H9 (cell line): ENCODE data around the gene GUCY1A1. TPM values are rescaled to one million over a fixed set of nuclear protein-coding genes. Genes with fewer than 3 reads are reported as not detected.

ENCODE experiments used
- DNase-seq: peaks from one replicate; pipeline ENCODE4 v3.0.0-alpha.2; 2017
- H2AFZ ChIP-seq: one replicate; pipeline ENCODE4 v1.6.1; 2013; ENCODE audit warnings: mild to moderate bottlenecking, low read length, control low read depth, moderate library complexity
- H2AK5ac ChIP-seq: 2 replicates; pipeline ENCODE4 v1.6.1; 2013; ENCODE audit warnings: low read length, control low read depth, mixed read lengths; ENCODE audit not compliant: insufficient read length
- H2BK120ac ChIP-seq: one replicate; pipeline ENCODE4 v1.6.1; 2013; ENCODE audit warnings: low read depth, mild to moderate bottlenecking, low read length, control low read depth, inconsistent platforms; ENCODE audit not compliant: poor library complexity, severe bottlenecking
- H2BK12ac ChIP-seq: 2 replicates; pipeline ENCODE4 v1.6.1; 2013; ENCODE audit warnings: low read length, control low read depth, mixed read lengths, low read depth; ENCODE audit not compliant: insufficient read length
- H2BK15ac ChIP-seq: 2 replicates; pipeline ENCODE4 v1.6.1; 2013; ENCODE audit warnings: low read depth, low read length, control low read depth
- H2BK20ac ChIP-seq: one replicate; pipeline ENCODE4 v1.6.1; 2013; ENCODE audit warnings: low read depth, mild to moderate bottlenecking, low read length, control low read depth, inconsistent platforms; ENCODE audit not compliant: poor library complexity, severe bottlenecking
- H2BK5ac ChIP-seq: 2 replicates; pipeline ENCODE4 v1.6.1; 2013; ENCODE audit warnings: low read length, control low read depth, mixed read lengths; ENCODE audit not compliant: insufficient read length
- H3K14ac ChIP-seq: 2 replicates; pipeline ENCODE4 v1.6.1; 2013; ENCODE audit warnings: low read length, control low read depth; ENCODE audit not compliant: insufficient read depth
- H3K18ac ChIP-seq: 2 replicates; pipeline ENCODE4 v1.6.1; 2013; ENCODE audit warnings: low read depth, mild to moderate bottlenecking, mixed read lengths, low read length, control low read depth; ENCODE audit not compliant: insufficient read length
- H3K23ac ChIP-seq: 2 replicates; pipeline ENCODE4 v1.6.1; 2013; ENCODE audit warnings: low read length, control low read depth, mixed read lengths, low read depth; ENCODE audit not compliant: insufficient read length
- H3K23me2 ChIP-seq: 2 replicates; pipeline ENCODE4 v1.6.1; 2013; ENCODE audit warnings: low read depth, mild to moderate bottlenecking, mixed read lengths, low read length, control low read depth; ENCODE audit not compliant: insufficient read length, poor library complexity, severe bottlenecking
- H3K27ac ChIP-seq: 2 replicates; pipeline ENCODE4 v1.5.1; 2013; ENCODE audit warnings: low read length, control low read depth, mixed read lengths, low read depth; ENCODE audit not compliant: insufficient read length
- H3K27me3 ChIP-seq: 2 replicates; pipeline ENCODE4 v1.6.1; 2013; ENCODE audit warnings: low read length, control low read depth, inconsistent platforms; ENCODE audit not compliant: insufficient read depth
- H3K4ac ChIP-seq: 2 replicates; pipeline ENCODE4 v1.6.1; 2013; ENCODE audit warnings: low read depth, mild to moderate bottlenecking, control low read depth, inconsistent platforms, low read length, moderate library complexity
- H3K4me1 ChIP-seq: 2 replicates; pipeline ENCODE4 v1.6.1; 2013; ENCODE audit warnings: low read length, control low read depth, inconsistent platforms; ENCODE audit not compliant: insufficient read depth
- H3K4me2 ChIP-seq: 2 replicates; pipeline ENCODE4 v1.6.1; 2013; ENCODE audit warnings: low read length, control low read depth, mixed read lengths; ENCODE audit not compliant: insufficient read length, insufficient read depth
- H3K56ac ChIP-seq: 2 replicates; pipeline ENCODE4 v1.6.1; 2013; ENCODE audit warnings: low read depth, mild to moderate bottlenecking, mixed read lengths, low read length, control low read depth; ENCODE audit not compliant: insufficient read length
- H3K79me1 ChIP-seq: 2 replicates; pipeline ENCODE4 v1.6.1; 2013; ENCODE audit warnings: low read depth, mild to moderate bottlenecking, moderate library complexity, low read length, control low read depth, inconsistent platforms; ENCODE audit not compliant: insufficient read depth, poor library complexity, severe bottlenecking
- H3K79me2 ChIP-seq: 2 replicates; pipeline ENCODE4 v1.6.1; 2013; ENCODE audit warnings: low read length, control low read depth, inconsistent platforms; ENCODE audit not compliant: insufficient read depth
- H3K9ac ChIP-seq: 2 replicates; pipeline ENCODE4 v1.6.1; 2013; ENCODE audit warnings: low read length, control low read depth, mixed read lengths; ENCODE audit not compliant: insufficient read length; ENCODE audit errors: extremely low read depth
- H3K9me3 ChIP-seq: one replicate; pipeline ENCODE4 v1.6.1; 2013; ENCODE audit warnings: low read depth, low read length, inconsistent platforms; ENCODE audit not compliant: control insufficient read depth
- H3T11ph ChIP-seq: one replicate; pipeline ENCODE4 v1.6.1; 2013; ENCODE audit warnings: mild to moderate bottlenecking, low read length, control low read depth, inconsistent platforms
- H4K20me1 ChIP-seq: one replicate; pipeline ENCODE4 v1.6.1; 2013; ENCODE audit not compliant: control insufficient read depth, insufficient read length, insufficient read depth
- H4K5ac ChIP-seq: 2 replicates; pipeline ENCODE4 v1.6.1; 2013; ENCODE audit warnings: low read depth, mild to moderate bottlenecking, mixed read lengths, low read length, control low read depth; ENCODE audit not compliant: insufficient read length
- H4K8ac ChIP-seq: replicated peaks from 2 replicates; pipeline ENCODE4 v1.6.1; 2013; ENCODE audit warnings: low read length, control low read depth, mixed read lengths, low read depth; ENCODE audit not compliant: insufficient read length
- H4K91ac ChIP-seq: 2 replicates; pipeline ENCODE4 v1.6.1; 2013; ENCODE audit warnings: low read depth, mild to moderate bottlenecking, moderate library complexity, mixed read lengths, low read length, control low read depth; ENCODE audit not compliant: insufficient read length
- H3K27ac Mint-ChIP-seq, 3 experiments: 2 replicates in 2 of 3; 3 replicates in 1 of 3; pipeline ENCODE4 v1.8.0; 2020 to 2021; ENCODE audit warnings: mixed read lengths in 3 of 3, mild to moderate bottlenecking in 1 of 3, moderate library complexity in 1 of 3
- H3K27me3 Mint-ChIP-seq: 2 replicates; pipeline ENCODE4 v1.8.0; 2021; ENCODE audit warnings: low read depth, mild to moderate bottlenecking, moderate library complexity, mixed read lengths
- H3K36me3 Mint-ChIP-seq, 3 experiments: 2 replicates in 2 of 3; 3 replicates in 1 of 3; pipeline ENCODE4 v1.8.0; 2020 to 2021; ENCODE audit warnings: low read depth in 3 of 3, mixed read lengths in 3 of 3; ENCODE audit not compliant: insufficient read depth in 1 of 3
- H3K4me1 Mint-ChIP-seq, 2 experiments: 2 replicates each; pipeline ENCODE4 v1.8.0; 2020; ENCODE audit warnings: mixed read lengths in 2 of 2
- H3K4me3 Mint-ChIP-seq, 2 experiments: 2 replicates in 1 of 2; 3 replicates in 1 of 2; pipeline ENCODE4 v1.8.0; 2020 to 2021; ENCODE audit warnings: mild to moderate bottlenecking in 2 of 2, mixed read lengths in 2 of 2, moderate library complexity in 1 of 2
- H3K9me3 Mint-ChIP-seq, 2 experiments: 2 replicates in 1 of 2; 3 replicates in 1 of 2; pipeline ENCODE4 v1.8.0; 2020; ENCODE audit warnings: mild to moderate bottlenecking in 2 of 2, mixed read lengths in 2 of 2, moderate library complexity in 1 of 2
- CTCF ChIP-seq: fragments of 200-600 bp; sonication (generic); conservative IDR thresholded peaks from 3 replicates; pipeline ENCODE4 v1.8.0; 2021; ENCODE audit warnings: antibody characterized with exemption, mild to moderate bottlenecking
- WGBS: extraction: QIAGEN DNeasy Blood & Tissue Kit; methylation state at CpG from one replicate; pipeline ENCODE4 v1.1.7; 2013; ENCODE audit warnings: missing lambda C conversion rate, low lambda C conversion rate, mixed read lengths; ENCODE audit not compliant: insufficient read length; ENCODE audit errors: extremely low coverage; 5-methylcytosine and 5-hydroxymethylcytosine counted together
- total RNA-seq: library from RNA; stranded (reverse); gene quantifications from 2 replicates; pipeline ENCODE4 v1.2.1, GENCODE V29; 2021

The GUCY1A1 gene
- total RNA-seq, 1 experiment from 2014 or later, result not detected

DNA sequence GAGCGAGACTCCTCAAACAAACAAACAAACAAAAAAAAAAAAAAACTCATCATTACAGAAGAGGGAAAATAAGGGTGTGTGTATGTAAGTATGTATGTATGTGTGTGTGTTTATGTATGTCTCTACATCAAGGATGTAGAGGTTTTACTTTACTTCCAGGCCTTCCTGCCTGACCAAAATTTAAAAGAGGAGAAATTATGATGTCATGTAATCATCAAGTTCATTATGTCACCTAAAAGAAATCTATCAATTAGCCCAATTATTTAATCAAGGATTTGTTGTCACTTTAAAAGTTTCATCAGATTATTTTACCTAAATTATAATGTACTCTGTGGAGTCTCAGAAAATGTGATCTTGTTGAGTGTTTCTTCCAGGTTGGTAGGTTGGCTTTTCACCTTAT is 21.6 kb downstream of the GUCY1A1 start:
- H3K23me2 ChIP-seq, result no peaks in the 10 kb centered on the region
- no peak overlapping the region for H2AK5ac ChIP-seq
- H3K4me3 Mint-ChIP-seq, result no peak overlapping the region
- no peak overlapping the region for H3K18ac ChIP-seq
- WGBS, result no CpG with 5 or more reads among the region's 1 CpG
- H3K4me2 ChIP-seq, result no peak overlapping the region
- no peaks in the 10 kb centered on the region for H3K9me3 Mint-ChIP-seq
- no peak overlapping the region for H4K8ac ChIP-seq
- H4K20me1 ChIP-seq, result no peaks in the 10 kb centered on the region
- TF ChIP-seq CTCF, result no peak
- H3K36me3 Mint-ChIP-seq, result no peaks in the 10 kb centered on the region
- no peak overlapping the region for H2AFZ ChIP-seq
- peaks cover 2% of the 10 kb centered on the region; the same call in 1 of the 2 replicates for H3K27me3 Mint-ChIP-seq
- H3K27ac ChIP-seq, result no peak overlapping the region
- H3K79me2 ChIP-seq, result no peaks in the 10 kb centered on the region
- H2BK120ac ChIP-seq, result no peak overlapping the region
- no peak overlapping the region for H3T11ph ChIP-seq
- H2BK12ac ChIP-seq, result no peak overlapping the region
- no peak overlapping the region for H3K56ac ChIP-seq
- H3K9ac ChIP-seq, result no peak overlapping the region
- H2BK5ac ChIP-seq, result no peak overlapping the region
- no peaks in the 10 kb centered on the region for H3K27me3 ChIP-seq
- H3K79me1 ChIP-seq, result no peaks in the 10 kb centered on the region
- H3K27ac Mint-ChIP-seq, result no peak overlapping the region
- H4K5ac ChIP-seq, result no peak overlapping the region
- H3K4me1 Mint-ChIP-seq, result no peaks in the 10 kb centered on the region
- H4K91ac ChIP-seq, result no peak overlapping the region
- H3K4ac ChIP-seq, result no peak overlapping the region
- no peak overlapping the region for H3K14ac ChIP-seq
- no peak overlapping the region for H2BK20ac ChIP-seq
- H2BK15ac ChIP-seq, result no peak overlapping the region
- no peaks in the 10 kb centered on the region for H3K9me3 ChIP-seq
- H3K4me1 ChIP-seq, result no peaks in the 10 kb centered on the region
- H3K23ac ChIP-seq, result no peak overlapping the region
- no peak for DNase-seq
